ENCODE results near the gene FOXA1.

Gene FOXA1

GRCh38 chr14:37553935-37554550 lies 41.0 kb downstream of the FOXA1 start:
- no peak for TF ChIP-seq JUND (IDR thresholded peaks at IDR 0.05; ENCODE audit: low read depth)
- no peak for DNase-seq (ENCODE audit: low read depth in 1 of 2, low spot score in 1 of 2)
- in situ Hi-C loops (cut with HindIII; ENCODE audit: low pct_unique_long_range_greater_than_20kb, low sequenced_read_pairs), result no loop called here

GRCh38 chr14:37551119-37551518 lies 43.9 kb downstream of the FOXA1 start:
- in situ Hi-C loops (cut with HindIII; ENCODE audit: low pct_unique_long_range_greater_than_20kb, low sequenced_read_pairs), result no loop called here
- peak; percentile 91 for TF ChIP-seq JUND (IDR thresholded peaks at IDR 0.05; ENCODE audit: low read depth)
- DNase-seq (ENCODE audit: low read depth in 1 of 2, low spot score in 1 of 2), result no peak

GRCh38 chr14:37550511-37550910 lies 44.5 kb downstream of the FOXA1 start:
- in situ Hi-C loops (cut with HindIII; ENCODE audit: low pct_unique_long_range_greater_than_20kb, low sequenced_read_pairs), result no loop called here
- DNase-seq (ENCODE audit: low read depth in 1 of 2, low spot score in 1 of 2), result peak in 1 of 2 experiments; percentile 83
- peak; percentile 84 for TF ChIP-seq JUND (IDR thresholded peaks at IDR 0.05; ENCODE audit: low read depth)

GRCh38 chr14:37546621-37547447 lies 48.2 kb downstream of the FOXA1 start:
- DNase-seq (ENCODE audit: low read depth in 1 of 2, low spot score in 1 of 2), result peak in 1 of 2 experiments; percentile 97
- in situ Hi-C loops (cut with HindIII; ENCODE audit: low pct_unique_long_range_greater_than_20kb, low sequenced_read_pairs), result no loop called here
- TF ChIP-seq JUND (IDR thresholded peaks at IDR 0.05; ENCODE audit: low read depth), result peak; percentile 99

GRCh38 chr14:37545174-37545573 lies 49.9 kb downstream of the FOXA1 start:
- in situ Hi-C loops (cut with HindIII; ENCODE audit: low pct_unique_long_range_greater_than_20kb, low sequenced_read_pairs), result no loop called here
- TF ChIP-seq JUND (IDR thresholded peaks at IDR 0.05; ENCODE audit: low read depth), result no peak
- DNase-seq (ENCODE audit: low read depth in 1 of 2, low spot score in 1 of 2), result no peak

GRCh38 chr14:37544407-37544806 lies 50.6 kb downstream of the FOXA1 start:
- peak; percentile 37 to 95 for DNase-seq (ENCODE audit: low read depth in 1 of 2, low spot score in 1 of 2)
- in situ Hi-C loops (cut with HindIII; ENCODE audit: low pct_unique_long_range_greater_than_20kb, low sequenced_read_pairs), result no loop called here
- TF ChIP-seq JUND (IDR thresholded peaks at IDR 0.05; ENCODE audit: low read depth), result peak; percentile 25

GRCh38 chr14:37539992-37540391 lies 55.1 kb downstream of the FOXA1 start:
- in situ Hi-C loops (cut with HindIII; ENCODE audit: low pct_unique_long_range_greater_than_20kb, low sequenced_read_pairs), result no loop called here
- no peak for TF ChIP-seq JUND (IDR thresholded peaks at IDR 0.05; ENCODE audit: low read depth)
- no peak for DNase-seq (ENCODE audit: low read depth in 1 of 2, low spot score in 1 of 2)

Measured in T47D (cell line).